Measurements from ENCODE around the gene FXR2.

The FXR2 gene

DNA sequence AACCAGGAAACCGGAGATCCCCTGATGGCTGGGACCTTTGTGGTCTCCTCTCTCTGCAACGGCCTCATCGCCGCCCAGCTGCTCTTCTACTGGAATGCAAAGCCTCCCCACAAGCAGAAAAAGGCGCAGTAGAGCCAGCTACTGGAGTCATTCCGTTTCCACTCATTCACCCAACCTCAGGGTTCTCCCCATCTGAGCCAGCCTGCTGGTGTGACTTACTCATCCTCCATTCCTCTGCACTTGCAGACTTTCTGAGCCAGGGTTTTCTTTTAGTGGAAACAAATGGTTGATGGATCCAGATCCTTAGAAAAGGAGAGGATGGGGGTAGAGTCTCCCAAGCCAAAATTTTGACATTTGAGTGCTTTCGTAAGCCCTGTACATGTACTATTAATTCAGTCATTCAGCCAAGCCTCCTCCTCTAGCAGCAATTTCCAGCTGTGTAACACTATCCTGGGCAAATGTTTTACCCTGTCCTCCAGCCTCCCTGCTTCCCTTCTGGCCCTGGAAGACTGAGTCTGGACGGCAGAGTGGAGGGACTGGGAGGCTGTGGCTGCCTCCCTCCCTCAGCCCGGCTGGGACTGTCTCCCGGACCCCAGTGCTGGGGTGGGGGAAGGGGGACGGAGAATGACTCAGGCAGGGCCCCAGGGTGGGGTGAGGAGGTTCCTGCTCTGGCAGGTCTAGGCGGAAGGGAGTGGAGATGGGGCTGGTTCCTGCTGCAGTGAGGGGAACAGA, 27.1 kb downstream of the FXR2 start:
- DNase-seq = no peak

DNA sequence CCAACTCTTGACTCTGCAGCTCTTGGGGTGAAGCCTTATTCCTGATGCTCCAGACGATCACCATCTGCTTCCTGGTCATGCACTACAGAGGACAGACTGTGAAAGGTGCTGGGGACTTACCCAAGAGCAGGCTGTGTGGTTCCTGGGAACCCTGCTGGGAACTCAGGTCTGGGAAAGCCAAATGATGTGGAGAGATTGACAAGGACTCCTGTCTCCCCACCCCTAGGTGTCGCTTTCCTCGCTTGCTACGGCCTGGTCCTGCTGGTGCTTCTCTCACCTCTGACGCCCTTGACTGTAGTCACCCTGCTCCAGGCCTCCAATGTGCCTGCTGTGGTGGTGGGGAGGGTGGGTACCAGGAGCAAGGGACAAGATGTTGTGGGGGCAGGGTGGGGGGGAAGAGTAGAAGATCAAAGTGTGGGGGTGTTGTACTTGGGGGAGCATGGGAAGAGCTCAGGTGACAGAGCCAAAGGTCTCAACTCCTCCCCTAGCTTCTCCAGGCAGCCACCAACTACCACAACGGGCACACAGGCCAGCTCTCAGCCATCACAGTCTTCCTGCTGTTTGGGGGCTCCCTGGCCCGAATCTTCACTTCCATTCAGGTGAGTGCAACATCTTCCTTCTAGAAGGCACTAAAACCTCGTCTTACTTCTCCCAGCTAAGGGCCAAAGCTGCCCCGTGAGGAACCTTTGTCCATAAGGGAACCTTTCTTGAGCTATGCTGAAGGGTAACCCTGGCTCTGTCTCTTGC, 27.9 kb downstream of the FXR2 start:
- DNase-seq = no peak

DNA sequence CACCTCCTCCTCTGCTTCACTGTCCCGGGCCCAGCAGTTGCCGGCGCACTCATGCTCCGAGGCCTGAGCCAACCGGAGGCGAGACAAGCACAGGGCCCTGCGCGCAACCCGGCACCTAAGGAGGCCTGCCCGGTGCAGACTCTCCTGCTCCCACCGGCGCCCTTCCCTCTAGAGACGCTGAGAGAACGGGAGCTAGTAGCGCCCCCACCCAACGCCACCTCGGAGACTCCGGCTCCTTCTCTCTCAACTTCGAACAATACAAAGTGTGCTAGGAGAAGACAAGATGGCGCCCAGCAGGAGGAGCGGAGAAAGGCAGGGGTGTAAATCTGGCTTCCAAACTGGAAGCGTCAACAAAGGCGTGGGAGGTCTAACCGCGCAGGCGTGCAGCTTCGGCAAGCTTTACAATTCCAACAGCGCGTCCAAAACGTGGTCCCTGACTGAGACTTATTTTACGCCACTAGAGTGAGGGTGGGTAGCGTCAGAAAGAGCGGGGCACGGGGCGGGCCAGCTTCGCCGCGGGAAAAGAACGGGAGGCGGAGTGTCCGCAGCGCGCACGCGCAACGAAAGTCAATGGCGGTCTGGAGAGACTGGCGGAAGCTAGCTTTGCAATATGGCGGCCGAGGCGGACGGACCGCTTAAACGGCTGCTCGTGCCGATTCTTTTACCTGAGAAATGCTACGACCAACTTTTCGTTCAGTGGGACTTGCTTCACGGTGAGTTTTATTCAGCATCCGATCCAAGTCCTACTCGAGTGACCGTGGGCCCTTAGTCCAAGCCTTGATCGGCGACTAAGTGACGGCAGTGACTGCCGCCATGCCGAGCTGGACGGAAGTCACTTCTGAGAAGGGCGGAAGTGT, 31.2 kb downstream of the FXR2 start, which contains the start of gene MPDU1:
MPDU1 (plus strand) TSS at position 600 of the 857 bp plus-strand sequence; CDS start at position 611, 11 bp downstream.
- DNase-seq = peak; percentile 96

DNA sequence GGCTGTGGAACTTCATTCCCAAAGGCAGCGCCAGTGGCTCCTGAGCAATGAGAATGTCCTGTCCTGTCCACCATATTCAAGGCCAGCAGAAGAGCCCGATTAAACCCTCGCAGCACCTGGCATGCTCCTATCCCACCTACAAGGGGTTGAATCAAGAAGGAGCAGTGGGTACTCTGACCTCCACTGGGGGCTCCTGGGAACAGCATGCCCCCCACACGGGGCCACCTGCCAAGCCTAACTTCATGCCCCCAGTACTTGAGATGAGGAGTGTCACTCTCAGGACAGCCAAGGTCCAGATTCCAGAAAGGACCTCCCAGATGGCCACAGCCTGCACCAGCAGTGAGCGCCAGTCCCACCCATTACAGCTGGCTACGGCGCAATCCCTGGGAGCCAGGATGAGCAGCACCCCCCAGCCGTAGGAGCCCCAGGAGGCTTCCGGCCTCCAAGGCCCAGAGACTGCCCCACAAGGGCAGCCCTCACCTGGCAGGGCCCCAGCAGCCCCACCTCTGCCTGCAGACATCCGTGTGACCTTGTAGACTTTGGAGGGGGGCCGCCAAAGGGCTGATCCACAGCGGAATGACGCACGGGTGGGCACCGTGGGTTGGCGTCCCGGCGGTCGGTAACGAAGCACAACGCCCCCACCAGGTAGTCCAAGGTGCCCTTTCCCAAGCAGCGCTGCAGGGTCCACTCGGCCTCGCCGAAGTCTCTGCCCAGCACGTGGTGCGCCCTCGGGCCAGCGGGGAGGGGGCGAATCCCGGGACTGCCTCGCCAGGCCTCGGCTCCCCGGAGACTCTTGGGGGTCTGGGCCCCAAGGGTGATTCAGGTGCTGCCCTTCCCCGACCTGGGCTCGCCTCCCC, 32.1 kb downstream of the FXR2 start:
- DNase-seq = no peak

DNA sequence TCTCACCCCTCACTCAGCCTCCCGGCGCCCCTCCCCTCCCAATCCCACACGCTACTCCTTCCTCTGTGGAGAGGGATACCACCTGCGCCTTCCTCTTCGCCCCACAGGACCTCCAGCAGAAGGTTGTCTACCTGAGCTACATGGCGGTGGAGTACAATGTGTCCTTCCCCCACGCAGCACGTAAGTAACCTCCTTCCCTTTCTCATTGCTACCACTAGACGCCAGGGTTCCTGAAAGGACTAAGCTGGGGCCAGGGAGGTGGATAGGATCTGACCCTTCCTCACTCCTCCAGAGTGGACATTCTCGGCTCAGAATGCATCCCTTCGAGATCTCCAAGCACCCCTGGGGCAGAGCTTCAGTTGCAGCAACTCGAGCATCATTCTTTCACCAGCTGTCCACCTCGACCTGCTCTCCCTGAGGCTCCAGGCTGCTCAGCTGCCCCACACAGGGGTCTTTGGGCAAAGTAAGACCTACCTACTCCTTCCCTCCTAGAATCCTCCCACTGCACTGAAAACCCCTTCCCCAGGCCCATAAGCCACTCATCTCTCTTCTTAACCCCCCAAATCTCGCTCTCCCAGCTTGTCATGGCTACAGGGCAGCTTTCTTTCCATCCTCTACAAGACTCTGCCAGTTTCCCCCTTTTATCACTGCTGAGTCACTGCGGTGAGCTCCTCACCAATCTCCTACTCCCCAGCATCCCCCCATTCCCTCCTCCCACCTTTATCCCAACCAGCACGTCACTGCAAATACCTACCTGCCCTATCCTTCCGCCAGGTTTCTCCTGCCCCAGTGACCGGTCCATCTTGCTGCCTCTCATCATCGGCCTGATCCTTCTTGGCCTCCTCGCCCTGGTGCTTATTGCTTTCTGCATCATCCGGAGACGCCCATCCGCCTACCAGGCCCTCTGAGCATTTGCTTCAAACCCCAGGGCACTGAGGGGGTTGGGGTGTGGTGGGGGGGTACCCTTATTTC, 33.8 kb downstream of the FXR2 start:
- DNase-seq = no peak

DNA sequence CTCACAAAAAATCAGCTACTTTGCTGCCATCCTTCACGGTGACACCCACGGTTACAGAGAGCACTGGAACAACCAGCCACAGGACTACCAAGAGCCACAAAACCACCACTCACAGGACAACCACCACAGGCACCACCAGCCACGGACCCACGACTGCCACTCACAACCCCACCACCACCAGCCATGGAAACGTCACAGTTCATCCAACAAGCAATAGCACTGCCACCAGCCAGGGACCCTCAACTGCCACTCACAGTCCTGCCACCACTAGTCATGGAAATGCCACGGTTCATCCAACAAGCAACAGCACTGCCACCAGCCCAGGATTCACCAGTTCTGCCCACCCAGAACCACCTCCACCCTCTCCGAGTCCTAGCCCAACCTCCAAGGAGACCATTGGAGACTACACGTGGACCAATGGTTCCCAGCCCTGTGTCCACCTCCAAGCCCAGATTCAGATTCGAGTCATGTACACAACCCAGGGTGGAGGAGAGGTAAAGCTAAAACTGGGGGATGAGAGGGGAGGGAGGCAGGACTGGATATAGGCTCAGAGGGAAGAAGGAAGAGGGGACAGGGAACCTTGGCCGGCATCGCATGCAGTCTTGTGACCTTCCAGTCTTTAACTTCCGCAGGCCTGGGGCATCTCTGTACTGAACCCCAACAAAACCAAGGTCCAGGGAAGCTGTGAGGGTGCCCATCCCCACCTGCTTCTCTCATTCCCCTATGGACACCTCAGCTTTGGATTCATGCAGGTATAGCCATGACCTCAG, 34.7 kb downstream of the FXR2 start:
- no peak for DNase-seq

DNA sequence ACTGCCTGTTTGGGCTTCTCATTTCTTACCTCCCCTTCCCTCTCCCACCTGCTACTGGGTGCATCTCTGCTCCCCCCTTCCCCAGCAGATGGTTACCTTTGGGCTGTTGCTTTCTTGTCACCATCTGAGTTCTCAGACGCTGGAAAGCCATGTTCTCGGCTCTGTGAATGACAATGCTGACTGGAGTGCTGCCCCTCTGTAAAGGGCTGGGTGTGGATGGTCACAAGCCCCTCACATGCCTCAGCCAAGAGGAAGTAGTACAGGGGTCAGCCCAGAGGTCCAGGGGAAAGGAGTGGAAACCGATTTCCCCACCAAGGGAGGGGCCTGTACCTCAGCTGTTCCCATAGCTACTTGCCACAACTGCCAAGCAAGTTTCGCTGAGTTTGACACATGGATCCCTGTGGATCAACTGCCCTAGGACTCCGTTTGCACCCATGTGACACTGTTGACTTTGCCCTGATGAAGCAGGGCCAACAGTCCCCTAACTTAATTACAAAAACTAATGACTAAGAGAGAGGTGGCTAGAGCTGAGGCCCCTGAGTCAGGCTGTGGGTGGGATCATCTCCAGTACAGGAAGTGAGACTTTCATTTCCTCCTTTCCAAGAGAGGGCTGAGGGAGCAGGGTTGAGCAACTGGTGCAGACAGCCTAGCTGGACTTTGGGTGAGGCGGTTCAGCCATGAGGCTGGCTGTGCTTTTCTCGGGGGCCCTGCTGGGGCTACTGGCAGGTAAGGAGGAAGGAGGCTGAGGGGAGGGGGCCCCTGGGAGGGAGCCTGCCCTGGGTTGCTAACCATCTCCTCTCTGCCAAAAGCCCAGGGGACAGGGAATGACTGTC, 35.5 kb downstream of the FXR2 start, which contains the start of gene CD68:
CD68 (plus strand) TSS at position 638 of the 833 bp plus-strand sequence; CDS start at position 678, 40 bp downstream.
- DNase-seq = no peak

DNA sequence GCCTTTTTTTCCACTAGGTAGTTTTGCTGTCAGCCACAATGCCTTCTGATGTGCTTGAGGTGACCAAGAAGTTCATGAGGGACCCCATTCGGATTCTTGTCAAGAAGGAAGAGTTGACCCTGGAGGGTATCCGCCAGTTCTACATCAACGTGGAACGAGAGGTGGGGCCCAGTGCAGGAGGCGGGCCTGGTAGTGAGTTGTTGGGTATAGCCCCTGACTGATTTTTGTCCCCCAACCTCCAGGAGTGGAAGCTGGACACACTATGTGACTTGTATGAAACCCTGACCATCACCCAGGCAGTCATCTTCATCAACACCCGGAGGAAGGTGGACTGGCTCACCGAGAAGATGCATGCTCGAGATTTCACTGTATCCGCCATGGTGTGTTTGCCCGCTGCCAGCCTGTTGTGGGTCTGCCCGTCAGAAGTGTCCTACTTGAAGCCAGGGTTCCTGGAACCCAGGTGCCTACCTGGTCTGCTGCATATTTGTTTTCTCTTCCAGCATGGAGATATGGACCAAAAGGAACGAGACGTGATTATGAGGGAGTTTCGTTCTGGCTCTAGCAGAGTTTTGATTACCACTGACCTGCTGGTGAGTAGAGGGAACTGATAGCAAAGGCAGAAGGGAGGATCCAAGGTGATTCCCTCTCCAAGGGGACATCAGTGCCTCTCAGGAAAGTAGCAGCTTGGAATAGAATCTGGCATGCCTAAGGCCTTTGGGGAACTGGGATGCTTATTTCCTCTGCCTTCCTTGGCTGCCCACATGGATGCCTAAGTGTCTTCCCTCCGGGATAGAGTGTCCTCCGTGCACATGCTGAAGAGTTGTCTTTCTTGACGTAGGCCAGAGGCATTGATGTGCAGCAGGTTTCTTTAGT, 37.1 kb downstream of the FXR2 start:
- DNase-seq = no peak

DNA sequence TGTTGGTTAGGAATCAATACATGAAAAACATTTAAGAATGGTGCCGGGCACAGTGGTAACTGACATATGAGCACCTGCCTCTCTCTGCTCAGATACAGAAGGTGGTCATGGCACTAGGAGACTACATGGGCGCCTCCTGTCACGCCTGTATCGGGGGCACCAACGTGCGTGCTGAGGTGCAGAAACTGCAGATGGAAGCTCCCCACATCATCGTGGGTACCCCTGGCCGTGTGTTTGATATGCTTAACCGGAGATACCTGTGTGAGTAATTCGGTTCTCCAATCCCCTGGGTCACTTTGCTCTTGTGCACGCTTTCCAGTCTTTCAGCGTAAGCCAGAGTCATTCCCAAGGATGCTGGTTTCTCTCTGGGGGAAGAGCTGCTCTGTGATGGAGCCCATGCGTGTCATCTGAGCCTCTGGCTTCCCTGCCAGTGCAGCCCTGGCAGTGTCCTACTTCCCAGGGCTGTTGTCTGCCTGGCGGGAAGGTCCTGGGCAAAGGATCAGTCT, 38.2 kb downstream of the FXR2 start:
- DNase-seq = no peak

DNA sequence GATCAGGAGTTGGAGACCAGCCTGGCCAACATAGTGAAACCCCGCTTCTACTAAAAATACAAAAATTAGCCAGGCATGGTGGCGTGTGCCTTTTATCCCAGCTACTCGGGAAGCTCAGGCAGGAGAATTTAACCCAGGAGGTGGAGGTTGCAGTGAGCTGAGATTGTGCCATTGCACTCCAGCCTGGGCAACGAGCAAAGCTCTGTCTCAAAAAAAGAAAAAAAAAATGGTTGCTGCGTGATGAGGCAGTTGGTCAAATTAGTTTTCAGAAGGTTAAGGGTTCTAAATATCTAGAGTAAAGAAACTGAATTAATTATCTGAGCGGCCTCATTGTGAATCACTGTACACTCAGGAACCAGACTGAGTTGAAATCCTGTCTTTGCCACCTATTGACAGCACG, 38.7 kb downstream of the FXR2 start:
- no peak for DNase-seq

DNA sequence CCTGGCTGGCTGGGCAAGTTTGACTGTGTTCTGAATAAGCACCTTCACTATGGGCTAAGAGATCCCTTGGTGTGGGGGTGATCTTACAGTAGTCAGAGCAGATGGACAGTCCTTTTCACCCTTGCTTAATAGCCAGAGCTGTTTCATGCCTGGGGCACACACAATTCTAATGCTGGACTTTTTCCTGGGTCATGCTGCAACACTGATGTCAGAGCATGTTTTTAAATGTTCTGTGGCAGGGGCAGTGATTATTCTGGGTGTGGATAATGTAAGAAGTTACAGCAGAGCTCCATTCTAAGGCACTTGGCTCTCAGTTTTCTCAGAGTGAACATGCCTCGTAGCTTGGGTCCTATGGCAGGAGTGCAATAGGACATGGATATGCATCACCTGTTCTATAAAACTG, 39.2 kb downstream of the FXR2 start:
- no peak for DNase-seq

DNA sequence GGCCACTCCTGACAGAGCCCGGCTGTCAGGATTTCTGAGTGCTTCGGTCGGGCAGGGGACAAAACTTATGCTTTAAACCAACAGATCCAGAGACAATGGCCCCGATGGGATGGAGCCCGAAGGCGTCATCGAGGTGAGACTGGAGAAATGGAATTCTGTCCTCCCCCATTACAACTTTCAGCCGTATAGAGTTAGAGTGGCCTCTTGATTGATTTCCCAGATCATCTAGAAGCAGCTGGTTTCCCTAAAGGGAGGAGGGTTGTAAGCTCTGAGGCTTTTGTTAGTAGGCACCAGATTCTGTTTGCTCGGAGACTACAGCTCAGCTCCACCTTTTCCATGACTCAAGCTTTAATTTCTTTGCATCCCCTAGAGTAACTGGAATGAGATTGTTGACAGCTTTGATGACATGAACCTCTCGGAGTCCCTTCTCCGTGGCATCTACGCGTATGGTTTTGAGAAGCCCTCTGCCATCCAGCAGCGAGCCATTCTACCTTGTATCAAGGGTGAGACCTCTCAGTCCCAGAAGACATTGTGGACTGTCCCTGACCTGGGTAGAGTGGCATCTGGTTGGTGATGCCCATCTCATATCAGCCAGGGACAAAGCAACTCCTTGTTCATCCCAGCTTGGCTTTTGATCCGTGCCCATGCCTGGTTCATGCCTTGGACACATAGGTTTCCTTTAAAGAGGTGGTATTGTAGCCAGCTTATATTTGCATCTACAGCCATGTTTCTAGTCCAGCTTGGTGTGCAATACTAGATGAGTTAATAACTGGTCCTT, 40.3 kb downstream of the FXR2 start:
- DNase-seq = no peak

DNA sequence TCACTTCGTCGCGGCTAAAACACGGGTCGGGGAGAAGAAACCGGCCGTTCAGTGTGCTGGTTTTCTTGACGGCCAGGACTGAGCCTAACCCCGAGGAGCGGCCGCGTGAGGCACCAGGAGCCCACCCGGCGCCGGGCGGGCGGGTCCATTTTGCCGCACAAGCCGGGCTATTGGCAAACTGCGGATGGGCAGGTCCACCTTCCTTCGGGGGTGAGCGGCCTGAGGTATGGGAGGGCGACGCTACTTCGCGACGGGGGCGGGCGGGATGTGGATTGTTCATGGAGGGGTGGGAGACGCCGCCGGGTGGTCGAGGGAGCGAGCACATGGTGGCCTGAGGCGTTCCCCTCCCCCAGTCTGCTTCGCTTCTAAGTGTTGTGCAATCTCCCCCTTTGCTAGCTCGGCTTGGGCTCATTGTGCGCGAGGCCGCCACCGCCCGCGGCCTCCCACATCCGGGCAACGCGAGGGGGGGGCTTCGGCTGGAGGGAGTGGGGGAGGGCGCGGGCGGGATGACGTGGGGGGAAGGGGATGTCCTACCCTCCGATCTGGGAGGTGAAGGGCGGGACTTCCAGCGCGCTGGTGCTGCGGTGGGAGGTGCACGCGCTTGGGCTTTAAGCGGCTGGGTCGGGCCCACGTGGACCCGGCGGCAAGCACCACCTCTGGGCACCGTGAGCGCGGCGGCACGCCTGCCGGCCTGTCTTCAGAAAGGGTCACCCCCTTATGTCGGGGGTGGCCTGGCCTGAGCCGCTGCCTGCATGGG, 41.2 kb downstream of the FXR2 start:
- DNase-seq = peak; percentile 80

DNA sequence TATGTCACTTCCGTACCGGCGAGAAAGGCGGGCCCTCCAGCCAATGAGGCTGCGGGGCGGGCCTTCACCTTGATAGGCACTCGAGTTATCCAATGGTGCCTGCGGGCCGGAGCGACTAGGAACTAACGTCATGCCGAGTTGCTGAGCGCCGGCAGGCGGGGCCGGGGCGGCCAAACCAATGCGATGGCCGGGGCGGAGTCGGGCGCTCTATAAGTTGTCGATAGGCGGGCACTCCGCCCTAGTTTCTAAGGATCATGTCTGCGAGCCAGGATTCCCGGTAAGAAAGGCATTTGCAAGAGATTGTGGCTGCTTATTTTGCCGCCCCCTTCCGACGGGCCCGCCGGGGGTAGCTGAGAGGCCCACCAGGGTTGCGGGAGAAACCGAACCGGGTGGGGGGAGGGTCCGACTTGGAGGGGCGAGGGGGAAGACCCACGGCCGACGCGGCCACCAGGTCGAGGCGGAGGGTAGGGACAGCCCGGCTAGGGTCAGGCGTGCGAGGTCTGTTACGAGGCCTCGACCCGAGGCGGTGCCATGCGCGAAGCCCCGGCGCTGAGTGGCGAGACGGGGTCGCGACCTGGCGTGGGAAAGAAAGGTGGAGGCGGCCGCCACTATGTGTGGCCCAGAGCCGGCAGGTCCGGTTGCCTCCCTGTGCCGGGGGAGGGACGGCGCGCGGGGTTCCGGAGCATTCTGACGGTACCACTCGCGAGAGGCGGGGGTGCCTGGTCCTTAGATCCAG, 41.9 kb downstream of the FXR2 start:
- DNase-seq = peak; percentile 96

DNA sequence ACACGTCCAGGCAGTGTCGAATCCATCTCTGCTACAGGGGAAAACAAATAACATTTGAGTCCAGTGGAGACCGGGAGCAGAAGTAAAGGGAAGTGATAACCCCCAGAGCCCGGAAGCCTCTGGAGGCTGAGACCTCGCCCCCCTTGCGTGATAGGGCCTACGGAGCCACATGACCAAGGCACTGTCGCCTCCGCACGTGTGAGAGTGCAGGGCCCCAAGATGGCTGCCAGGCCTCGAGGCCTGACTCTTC, 42.4 kb downstream of the FXR2 start:
- no peak for DNase-seq

DNA sequence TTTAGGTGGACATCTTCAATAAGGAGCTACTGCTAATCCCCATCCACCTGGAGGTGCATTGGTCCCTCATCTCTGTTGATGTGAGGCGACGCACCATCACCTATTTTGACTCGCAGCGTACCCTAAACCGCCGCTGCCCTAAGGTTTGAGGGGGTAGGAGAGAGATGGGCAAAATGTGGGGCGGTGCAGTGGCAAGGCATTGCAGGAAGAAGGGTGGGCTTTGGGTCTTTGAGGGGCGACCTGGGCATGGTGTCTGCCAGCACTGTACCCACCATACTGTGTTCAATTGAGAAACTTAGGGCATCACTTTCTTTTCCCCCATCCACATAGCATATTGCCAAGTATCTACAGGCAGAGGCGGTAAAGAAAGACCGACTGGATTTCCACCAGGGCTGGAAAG, 44.3 kb downstream of the FXR2 start:
- DNase-seq = no peak

Measured in NCI-H1048 (cell line).